GM19023 (cell line): ENCODE measurements around the gene ADARB1.

Experiments
- ATAC-seq: cut with Tn5 transposase; IDR thresholded peaks from one replicate; pipeline ENCODE4 v1.9.1; 2021; ENCODE audit warnings: mild to moderate bottlenecking, moderate library complexity; ENCODE audit not compliant: unreplicated experiment

The ADARB1 gene

DNA sequence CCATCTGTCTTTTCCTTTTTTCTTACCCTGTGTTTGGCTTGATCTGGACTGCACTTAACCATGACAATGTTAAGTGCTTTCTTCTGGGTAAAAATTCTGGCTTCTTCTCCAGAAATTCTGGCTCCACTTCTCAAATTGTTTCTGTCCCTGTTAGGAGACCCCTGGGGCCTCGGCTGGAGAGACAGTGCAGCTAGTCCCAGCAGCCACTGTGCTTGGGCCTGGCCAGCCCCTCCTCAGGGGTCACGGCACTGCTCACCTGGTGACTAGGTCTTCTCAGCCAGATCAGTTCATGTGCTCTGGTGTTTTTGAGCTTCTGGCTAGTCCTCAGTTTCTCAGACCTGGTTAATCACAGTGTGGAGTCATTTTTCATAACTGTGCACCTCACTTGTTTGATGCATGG lies 72.4 kb downstream of the ADARB1 start:
- ATAC-seq, result no peak

DNA sequence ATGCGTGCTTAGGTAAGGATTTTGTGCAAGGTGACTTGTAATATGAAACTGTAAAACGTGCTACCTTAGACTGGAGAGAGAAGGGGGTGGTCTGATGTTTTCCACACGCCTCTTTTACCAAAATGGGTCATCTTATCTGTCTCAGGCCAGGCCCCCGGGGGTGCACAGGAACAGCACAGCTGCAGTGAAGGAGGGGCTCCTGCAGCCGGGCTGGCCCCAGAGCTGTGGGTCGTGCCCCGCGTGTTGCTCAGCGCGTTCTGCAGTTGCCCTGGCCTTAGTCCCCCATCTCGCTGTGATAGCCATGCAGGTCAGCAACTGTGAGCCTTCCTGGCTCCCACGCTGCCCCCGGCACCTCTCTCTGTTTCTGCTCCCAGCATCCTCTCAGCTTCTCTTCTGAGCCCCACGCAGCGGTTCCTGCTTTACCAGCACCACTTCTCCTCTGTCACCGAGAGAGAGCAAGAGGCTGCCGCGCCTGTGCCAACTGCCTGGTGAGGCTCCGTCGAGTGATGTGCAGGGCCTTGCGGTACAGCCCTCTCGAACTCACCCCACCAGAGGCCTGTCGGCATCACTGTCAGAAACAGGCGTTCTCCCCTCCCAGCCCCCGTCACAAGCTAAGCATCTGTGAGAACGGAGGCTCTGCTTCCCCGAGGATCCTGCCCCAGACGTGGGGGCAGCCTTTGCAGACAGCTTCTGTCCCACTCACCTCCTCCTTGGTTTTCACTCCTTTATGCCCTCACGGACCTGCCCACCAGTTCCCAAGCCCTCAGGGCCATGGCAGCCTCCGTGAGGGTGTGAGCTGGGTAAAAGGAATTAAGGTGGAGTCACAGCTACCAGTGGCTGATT lies 73.3 kb downstream of the ADARB1 start:
- no peak for ATAC-seq

DNA sequence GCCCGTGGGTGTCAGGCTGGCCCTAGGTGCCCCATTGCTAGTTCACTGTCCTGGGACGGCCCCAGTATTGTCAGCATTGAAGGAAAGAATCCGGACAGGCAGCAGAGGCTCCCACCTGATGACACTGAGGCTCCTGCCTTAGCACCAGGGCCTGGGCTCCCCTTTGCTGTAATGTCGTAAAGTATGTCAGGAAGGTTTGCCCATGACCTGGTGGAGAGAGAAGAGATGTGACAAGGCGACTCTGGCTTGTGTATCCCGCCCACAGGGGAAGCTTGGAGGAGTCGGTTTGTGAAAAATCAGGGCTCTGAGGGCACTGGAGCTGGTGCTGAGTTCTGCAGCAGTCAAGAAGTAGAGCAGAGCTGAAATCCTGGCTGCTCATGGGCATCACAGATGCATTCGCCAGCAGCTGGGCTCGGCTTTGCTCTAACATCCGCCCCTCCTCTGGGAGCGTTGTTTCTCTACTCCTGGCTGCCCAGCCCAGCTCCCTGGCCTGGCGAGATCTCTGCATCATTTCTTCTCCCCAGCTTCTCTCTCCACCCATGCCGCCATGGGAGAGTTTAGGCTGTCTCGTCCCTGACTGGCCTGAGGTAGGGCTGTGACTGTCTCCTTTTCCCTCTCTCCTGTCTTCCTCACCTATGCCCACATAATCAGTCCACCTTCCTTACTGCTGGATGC lies 74.1 kb downstream of the ADARB1 start:
- ATAC-seq, result no peak

DNA sequence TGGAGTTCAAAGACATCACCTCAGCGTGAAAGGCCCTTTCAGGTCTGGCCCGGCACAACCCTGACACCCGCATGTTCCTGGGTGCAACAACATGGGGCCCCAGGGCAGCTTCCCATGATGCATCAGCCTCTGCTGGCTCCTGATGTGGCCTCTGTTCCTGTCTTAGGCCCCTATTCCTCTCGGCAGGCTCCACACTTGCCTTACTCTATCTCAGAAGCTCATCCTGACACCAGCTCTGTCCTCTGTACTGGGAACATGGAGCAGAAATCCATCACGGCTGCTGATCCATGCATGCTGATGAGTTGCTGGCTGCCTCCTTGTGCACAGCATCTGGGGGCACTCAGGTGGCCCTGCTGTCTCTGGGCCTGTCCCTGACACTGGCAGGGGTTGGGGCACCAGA lies 74.6 kb downstream of the ADARB1 start:
- no peak for ATAC-seq

DNA sequence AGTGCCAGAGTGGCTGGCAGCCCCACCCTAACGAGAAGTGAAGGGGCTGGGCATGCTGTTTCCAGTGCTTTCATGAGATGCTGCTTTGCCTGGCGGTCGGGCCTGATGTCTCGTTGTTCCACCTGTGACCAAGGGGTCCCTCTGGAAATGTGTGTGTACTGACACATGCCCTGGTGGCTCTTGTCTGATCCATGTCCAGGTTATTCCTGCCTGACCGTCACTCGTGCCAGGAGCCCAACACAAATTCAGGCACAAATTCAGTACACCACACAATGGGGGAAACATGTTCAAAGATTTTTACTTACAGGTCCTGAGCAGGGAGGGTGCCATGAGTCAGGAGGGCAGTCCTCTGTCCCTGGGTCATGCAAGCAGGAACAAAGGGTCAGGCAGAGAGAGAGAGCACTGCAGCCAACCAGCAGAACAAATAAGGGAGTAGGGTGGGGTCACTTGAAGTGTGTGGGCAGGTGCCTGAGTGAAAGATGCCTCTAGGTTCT lies 76.3 kb downstream of the ADARB1 start:
- no peak for ATAC-seq

DNA sequence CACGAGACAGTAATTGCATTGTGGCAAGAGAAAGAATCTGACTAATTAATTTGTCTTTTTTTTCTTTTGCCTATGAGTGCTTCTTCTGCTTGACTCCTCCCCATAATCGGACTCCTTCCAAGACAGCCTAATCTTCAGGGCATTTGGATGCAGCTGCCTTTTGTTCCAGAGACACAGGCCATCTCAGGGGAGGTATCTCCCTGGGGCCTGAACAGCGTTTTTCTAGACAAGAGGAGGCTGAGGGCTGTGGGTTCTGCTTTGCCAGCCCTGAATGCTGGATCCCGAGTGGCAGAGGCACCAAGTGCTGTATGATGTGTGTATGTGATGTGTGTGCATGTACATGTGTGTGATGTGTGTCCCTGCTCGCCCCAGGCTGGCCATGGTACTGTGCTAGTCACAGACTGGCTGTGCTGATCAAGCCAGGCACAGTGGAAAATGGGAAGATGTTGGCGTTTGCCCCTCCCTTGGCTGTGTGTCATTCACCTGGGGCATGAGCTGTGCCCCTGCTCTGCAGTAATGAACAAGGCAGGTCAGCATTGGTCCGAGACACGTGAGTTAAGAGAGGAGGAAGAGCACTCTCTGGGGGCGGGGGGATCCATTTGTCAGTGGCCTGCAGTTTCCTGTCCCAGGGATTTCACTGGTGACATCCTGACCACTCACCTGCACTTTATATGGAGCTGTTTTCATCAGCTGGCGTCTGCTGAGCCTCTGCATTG lies 77.2 kb downstream of the ADARB1 start:
- no peak for ATAC-seq

DNA sequence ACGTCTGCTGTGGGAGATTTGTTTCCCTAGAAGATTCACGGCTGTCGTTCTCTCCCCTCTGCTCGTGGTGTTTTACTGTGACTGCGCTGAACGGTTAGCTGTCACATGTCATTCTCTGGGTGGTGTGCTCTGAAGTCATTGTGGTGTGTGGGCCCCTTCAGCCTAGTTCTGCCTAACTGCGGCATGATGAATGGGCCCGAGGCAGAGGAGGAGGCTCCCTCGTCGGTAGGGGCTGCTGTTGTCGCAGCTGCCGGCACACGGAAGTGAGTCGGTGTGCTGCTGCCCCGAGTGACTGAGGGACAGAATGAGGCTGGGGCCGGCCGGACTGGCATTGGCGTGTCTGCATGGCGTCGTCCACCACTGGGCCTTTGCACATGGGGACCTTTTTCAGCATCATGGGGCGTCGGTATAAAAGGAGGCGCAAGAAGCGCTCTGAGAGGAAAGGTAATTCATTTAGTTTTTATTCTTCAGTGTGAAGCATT lies 77.9 kb downstream of the ADARB1 start:
- ATAC-seq, result no peak

DNA sequence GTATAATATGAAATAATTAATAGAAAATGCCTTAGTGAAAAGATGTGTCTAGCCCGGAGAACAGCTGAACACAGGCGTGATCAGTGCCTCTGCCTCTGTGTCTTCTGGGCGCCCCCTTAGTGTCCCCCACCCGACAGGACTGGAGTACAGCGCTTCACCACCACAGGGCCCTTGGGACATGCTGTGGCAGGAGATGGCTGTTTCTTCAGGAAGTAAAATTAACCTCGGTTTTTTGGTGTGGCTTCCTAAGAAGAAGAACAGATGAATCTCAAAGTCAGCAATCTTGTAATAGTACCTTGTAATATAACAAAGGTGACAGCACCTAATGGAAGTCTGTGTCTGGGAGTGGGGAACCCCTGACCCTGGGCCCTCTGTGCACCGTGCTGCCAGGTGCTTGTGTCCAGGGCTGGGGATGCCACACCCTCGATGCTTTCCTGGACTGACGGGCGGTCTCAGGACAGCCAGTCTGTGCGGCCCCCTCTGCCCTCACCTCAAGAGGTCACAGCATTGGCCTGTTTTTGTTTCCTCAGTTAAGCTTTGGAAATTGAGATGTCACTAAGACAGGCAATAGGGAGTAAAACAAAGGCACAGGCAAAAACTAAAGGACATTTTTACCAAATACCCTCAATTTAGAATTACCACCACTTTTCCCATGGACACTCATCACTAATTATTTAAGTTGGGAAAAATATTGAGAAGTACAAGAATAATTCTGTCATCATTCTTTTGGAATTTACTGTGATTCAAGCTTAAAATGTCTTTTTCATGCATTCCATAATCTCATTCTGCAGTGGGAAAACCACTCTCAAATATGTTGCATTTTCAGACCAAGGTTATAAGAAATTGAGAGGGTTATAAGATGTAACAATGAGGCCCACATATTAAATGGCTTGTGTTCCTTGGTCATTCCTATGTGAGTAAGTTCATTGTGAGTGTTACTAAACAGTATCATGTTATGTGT lies 79.3 kb downstream of the ADARB1 start:
- ATAC-seq, result no peak

DNA sequence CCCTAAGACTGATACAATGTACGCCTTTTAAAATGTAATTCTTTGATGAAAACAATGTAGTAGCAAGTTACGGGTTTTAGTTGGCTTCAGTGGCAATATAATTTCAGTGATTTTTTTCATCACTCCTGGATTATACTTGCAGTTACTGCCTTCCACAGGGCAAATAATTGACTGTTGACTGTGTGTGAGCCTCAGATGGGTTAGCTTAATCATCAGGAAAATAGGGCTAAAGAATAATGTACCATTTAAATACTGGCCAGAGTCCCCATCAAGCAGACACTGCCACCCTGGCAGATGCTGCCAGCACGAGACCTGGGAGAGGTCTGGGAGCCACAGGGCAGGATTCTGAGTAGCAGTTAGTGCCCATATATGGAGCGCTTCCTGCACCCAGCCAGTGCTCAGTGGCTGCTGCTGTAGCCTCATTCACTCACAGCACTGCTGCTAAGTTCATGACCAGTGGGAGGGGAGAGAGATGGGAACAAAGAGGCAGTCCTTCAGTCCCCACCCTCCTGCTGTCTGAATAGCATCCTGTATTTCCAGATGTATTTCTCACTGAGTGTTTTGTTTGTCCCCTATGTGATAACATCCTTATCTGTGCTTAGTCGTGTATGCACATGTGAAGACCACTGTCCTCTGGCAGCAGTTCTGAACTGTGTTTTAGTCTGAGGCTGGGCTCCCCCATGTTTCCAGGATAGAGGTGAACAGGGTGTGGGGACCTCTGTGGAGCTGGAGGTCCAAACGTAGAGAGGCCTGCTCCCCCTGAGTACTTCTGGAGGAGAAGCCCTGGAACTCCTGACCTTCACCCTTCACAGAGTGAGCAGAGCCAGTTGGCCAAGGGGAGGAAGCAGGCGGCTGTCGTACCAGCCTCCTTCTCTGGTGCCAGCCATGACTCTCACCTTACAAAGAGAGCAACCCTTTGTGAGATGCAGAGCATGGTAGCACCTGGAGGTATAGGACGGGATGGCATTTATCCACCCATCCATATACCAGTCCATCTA lies 80.4 kb downstream of the ADARB1 start:
- ATAC-seq, result no peak

DNA sequence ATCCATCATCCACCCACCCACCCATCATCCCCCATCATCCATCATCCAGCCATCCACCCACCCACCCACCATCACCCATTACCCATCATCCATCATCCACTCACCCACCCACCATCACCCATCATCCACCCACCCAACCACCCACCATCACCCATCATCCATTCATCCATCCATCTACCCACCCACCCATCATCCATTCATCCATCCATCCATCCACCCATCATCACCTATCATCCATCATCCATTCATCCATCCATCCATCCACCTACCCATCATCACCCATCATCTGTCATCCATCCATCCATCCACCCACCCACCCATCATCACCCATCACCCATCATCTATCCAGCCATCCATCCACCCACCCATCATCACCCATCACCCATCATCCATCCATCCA lies 81.5 kb downstream of the ADARB1 start:
- ATAC-seq, result no peak

DNA sequence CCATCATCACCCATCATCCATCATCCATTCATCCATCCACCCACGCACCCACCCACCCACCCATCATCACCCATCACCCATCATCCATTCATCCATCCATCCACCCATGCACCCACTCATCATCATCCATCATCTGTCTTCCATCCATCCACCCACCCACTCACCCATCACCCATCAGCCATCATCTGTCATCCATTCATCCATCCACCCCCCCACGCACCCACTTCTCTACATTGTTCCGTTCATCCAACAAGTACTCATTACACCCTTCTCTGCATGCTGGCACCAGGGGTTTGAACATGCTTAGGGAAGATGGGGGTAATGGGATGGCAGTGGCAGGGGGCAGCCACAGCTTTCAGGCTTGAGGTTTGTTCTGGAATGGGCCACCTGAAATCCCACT lies 82.1 kb downstream of the ADARB1 start:
- no peak for ATAC-seq

DNA sequence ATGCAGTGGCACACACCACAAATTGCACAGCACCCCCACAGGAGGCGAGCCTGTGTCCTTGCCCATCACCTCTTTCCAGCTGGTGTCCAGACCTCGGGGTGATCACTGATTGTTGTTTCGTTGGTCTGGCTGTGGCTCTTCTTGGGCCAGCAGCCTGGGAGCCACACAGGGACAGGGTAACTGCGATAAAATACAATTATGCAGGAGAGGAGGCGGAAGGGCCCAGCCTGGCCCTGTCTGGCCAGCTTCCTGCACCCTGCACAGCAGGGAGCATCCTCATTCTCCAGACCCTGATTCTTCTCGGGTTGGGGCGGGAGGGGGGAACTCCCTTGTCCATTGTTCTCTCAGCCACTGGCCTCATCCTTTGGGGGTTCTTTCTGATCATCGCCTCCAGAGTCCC lies 83.6 kb downstream of the ADARB1 start:
- ATAC-seq, result no peak

DNA sequence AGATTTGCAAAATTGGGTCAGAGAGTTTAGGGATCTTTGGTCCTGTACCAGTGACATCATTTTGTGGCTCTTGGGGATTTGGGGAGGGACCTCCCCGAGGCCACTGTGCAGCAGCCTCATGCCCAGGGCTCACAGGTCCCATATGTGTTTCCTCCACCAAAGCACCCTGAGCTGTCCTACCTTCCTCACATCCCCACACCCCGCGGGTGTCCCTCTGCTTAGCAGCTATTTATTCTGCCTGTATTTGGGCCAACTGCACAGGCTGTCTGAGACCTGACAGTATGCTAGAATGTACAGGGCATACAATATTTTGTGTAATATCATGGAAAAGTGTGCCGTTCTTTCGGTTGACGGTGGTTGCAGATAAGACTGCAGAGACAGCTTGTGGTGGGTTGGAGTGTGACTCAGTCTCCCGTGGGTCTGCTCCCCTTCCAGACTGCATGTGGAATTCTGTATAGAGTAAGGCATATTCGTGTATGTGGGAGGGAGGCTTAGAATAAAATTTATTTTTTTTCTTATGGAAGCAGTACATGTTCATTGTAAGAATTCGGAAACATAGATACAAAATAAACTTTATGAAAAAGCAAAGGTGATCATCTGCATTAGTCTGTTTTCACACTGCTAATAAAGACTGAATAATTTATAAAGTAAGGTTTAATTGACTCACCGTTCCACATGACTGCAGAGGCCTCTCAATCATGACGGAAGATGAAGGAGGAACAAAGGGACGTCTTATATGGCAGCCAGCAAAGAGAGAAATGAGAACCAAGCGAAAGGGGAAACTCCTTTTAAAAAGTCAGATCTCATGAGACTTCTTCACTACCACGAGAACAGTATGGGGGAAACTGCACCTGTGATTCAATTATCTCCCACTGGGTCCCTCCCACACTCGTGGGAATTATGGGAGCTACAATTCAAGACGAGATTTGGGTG lies 84.4 kb downstream of the ADARB1 start:
- ATAC-seq, result no peak

DNA sequence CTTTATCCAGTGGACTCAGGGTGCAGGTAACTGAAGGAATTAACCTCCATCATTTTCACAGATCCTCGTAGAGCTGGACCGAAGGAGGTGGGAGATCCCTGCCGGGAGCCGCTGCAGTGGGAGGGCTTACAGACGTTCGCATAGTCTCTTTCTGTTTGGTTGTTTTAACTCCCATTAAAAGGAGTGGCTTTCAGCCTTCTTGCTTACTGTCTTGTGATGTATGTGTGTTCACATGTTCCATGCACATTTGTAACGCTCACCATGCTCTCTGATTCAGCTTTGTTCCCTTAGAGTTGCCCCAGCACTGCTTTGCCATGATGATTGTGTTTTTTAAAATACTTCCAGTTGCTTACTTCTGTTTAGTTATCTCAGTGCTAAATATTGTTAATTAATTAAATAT lies 85.8 kb downstream of the ADARB1 start:
- no peak for ATAC-seq

DNA sequence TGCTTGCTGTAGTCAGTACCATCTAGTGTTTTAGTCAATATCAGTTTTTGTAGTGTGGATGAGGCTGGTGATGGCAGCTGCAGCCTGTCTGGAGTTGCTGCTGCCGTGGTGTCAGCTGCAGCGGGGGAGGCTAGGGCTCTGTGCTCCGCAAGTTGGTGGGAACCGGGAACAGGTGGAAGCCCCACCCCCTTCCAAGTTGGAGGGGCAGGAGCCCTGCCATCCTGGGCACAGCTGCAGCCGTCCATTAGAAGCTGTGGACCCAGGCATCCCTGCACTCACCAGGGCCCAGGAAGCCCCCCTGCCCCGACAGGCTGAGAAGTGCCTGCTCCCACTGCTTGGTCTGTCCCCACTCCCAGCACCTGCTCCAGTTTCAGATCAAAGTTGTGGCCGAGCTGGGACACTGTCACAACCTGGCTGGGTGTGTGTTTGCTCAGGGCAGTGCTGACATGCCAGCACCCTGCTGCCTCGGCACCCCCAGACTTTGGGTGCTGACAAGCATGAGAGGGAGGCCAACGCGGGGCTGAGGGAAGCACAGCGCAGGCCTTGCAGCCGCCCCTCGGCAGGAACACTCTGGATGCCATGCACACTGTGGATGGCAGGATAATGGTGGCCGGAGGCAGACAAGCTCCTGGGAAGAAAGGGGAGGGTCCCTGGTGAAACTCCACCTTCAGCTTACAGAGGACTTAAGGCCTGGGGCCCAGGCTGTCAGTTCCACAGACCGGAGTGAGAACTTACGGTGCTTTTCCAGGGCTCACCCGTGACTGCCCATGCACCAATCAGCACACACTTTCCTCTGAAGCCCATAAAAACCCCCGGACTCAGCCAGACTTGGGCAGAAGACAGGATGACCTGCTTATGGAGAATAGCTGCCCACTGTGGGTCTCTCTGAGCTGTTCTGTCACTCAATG lies 86.9 kb downstream of the ADARB1 start:
- ATAC-seq, result no peak

DNA sequence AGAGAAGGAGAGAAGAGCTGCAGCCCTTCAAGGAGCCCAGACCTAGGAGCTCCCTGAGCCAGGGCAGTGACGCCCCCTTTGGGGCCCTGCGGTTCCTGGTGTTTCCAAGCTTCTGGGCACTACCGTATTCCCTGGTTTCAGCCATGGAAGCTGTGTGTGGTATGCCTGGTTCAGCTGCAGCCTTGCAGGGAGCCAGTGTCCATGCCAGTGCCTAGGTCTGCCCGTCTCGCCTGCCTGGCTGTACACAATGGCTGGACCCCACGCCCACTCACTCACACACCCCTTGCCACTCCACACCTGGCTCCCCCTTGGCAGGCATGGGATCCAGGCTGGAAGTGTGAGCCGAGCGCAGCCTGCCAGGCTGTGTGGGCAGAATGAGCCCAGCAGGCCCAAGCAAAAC lies 87.7 kb downstream of the ADARB1 start:
- no peak for ATAC-seq

DNA sequence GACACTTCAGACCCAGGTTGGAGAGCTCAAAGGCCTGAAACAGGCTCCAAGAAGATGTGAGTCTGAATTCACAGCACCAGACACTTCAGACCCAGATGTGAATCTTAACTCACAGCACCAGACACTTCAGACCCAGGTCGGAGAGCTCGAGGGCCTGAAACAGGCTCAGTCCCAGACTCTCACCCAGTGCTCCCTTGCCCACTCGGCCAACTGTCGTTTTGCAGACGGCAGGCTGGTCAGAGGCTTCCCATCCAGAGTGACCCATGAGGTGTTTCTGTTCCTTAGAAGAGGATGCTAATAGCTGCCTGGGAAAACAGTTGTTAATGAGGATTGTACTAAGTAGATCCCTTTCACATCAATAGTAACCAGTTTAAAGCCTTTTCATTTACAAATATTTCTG lies 88.4 kb downstream of the ADARB1 start:
- no peak for ATAC-seq
